Breast epithelium (tissue), 3 donors: ENCODE data around the gene ABI3BP.

Experiments used
- CTCF ChIP-seq, 3 donors: fragments of 450-650 bp; IDR thresholded peaks; one replicate each; pipeline ENCODE4 v1.5.1; 2016 to 2017; ENCODE audit warnings: antibody characterized with exemption in 3 of 3, mild to moderate bottlenecking in 3 of 3, moderate library complexity in 3 of 3
- POLR2A ChIP-seq: fragments of 450-650 bp; IDR thresholded peaks from one replicate; pipeline ENCODE4 v1.6.1; 2016; ENCODE audit warnings: antibody characterized with exemption, mild to moderate bottlenecking, moderate library complexity
- POLR2AphosphoS5 ChIP-seq, 3 donors: sonication (generic); formaldehyde crosslinking; IDR thresholded peaks; one replicate each; pipeline ENCODE4 v1.6.1; 2017; ENCODE audit warnings: antibody characterized with exemption in 3 of 3

GRCh38 chr3:100744671-100745070, 248.6 kb downstream of the ABI3BP start:
- no peak for TF ChIP-seq CTCF (IDR thresholded peaks at IDR 0.05)
- TF ChIP-seq POLR2A, result no peak
- no peak for TF ChIP-seq POLR2AphosphoS5 (IDR thresholded peaks at IDR 0.05)
